ENCODE data around the gene DMAC1. TPM values are rescaled to one million over a fixed set of nuclear protein-coding genes. Genes with fewer than 3 reads are reported as not detected.

DMAC1 gene
- polyA plus RNA-seq, 1 donor from 2014 or later = 34.9 TPM

- no peak for TF ChIP-seq POLR2AphosphoS5 (IDR thresholded peaks at IDR 0.05)
- no peak for TF ChIP-seq EZH2 (IDR thresholded peaks at IDR 0.05; ENCODE audit: borderline replicate concordance, insufficient read depth, low read length, poor library complexity, severe bottlenecking)
- no peak for TF ChIP-seq CTCF (IDR thresholded peaks at IDR 0.05; ENCODE audit: poor library complexity, severe bottlenecking)
- H3F3A ChIP-seq (ENCODE audit: insufficient read depth, low read length, poor library complexity, severe bottlenecking) = no peaks in the 10 kb centered on the region
- no peaks in the 10 kb centered on the region for H3K36me3 ChIP-seq (ENCODE audit: insufficient read depth, low read length)
- H3K4me2 ChIP-seq (ENCODE audit: low read length) = no peak overlapping the region
- H4K20me1 ChIP-seq (ENCODE audit: insufficient read depth) = no peaks in the 10 kb centered on the region
- no peaks in the 10 kb centered on the region for H3K27me3 ChIP-seq (ENCODE audit: insufficient read depth, low read depth, low read length)
- H3K9me3 ChIP-seq (ENCODE audit: low read length) = no peaks in the 10 kb centered on the region
- peaks cover 9% of the 10 kb centered on the region for H3K79me2 ChIP-seq (replicated peaks; ENCODE audit: insufficient read depth, low read length)
- no peaks in the 10 kb centered on the region for H3K9me2 ChIP-seq (ENCODE audit: insufficient read depth, low read length)
- H3K4me3 ChIP-seq (ENCODE audit: low read length) = no peak overlapping the region
- no peak overlapping the region for H2AFZ ChIP-seq (ENCODE audit: low read depth, low read length)
- no peak overlapping the region for H3K27ac ChIP-seq (ENCODE audit: low read length)
- H3K9ac ChIP-seq (ENCODE audit: low read length) = no peak overlapping the region
Measured at GRCh38 chr9:7802666-7803065, 3.1 kb upstream of the DMAC1 start.

- no peak overlapping the region for H3K27ac ChIP-seq (ENCODE audit: low read length)
- no peak overlapping the region for H2AFZ ChIP-seq (ENCODE audit: low read depth, low read length)
- H3K9ac ChIP-seq (ENCODE audit: low read length) = no peak overlapping the region
- peaks cover 9% of the 10 kb centered on the region for H3K79me2 ChIP-seq (replicated peaks; ENCODE audit: insufficient read depth, low read length)
- no peak overlapping the region for H3K4me2 ChIP-seq (ENCODE audit: low read length)
- no peak for TF ChIP-seq EZH2 (IDR thresholded peaks at IDR 0.05; ENCODE audit: borderline replicate concordance, insufficient read depth, low read length, poor library complexity, severe bottlenecking)
- no peak for TF ChIP-seq EP300 (conservative IDR thresholded peaks at IDR 0.05; ENCODE audit: poor library complexity, severe bottlenecking)
- TF ChIP-seq MXI1 (conservative IDR thresholded peaks at IDR 0.05; ENCODE audit: poor library complexity, severe bottlenecking) = no peak
- TF ChIP-seq TAF1 (IDR thresholded peaks at IDR 0.05; ENCODE audit: low read depth) = no peak
- TF ChIP-seq RAD21 (conservative IDR thresholded peaks at IDR 0.05) = no peak
- TF ChIP-seq SMC3 (conservative IDR thresholded peaks at IDR 0.05; ENCODE audit: poor library complexity) = no peak
- TF ChIP-seq CTCF (IDR thresholded peaks at IDR 0.05; ENCODE audit: poor library complexity, severe bottlenecking) = no peak
- no peak for TF ChIP-seq POLR2AphosphoS5 (IDR thresholded peaks at IDR 0.05)
- TF ChIP-seq REST (IDR thresholded peaks at IDR 0.05; ENCODE audit: borderline replicate concordance) = no peak
- no peaks in the 10 kb centered on the region for H3K9me3 ChIP-seq (ENCODE audit: low read length)
- no peaks in the 10 kb centered on the region for H3K27me3 ChIP-seq (ENCODE audit: insufficient read depth, low read depth, low read length)
- no peaks in the 10 kb centered on the region for H4K20me1 ChIP-seq (ENCODE audit: insufficient read depth)
- no peaks in the 10 kb centered on the region for H3K9me2 ChIP-seq (ENCODE audit: insufficient read depth, low read length)
- H3K4me3 ChIP-seq (ENCODE audit: low read length) = peak overlapping the region; percentile 93
- no peaks in the 10 kb centered on the region for H3F3A ChIP-seq (ENCODE audit: insufficient read depth, low read length, poor library complexity, severe bottlenecking)
- no peaks in the 10 kb centered on the region for H3K36me3 ChIP-seq (ENCODE audit: insufficient read depth, low read length)
Measured at GRCh38 chr9:7799944-7800285, 337 bp upstream of the DMAC1 start.

Measured in neural cell (in vitro differentiated cells).